SK-N-SH (cell line): ENCODE results near the gene EED. TPM values are rescaled to one million over a fixed set of nuclear protein-coding genes. Genes with fewer than 3 reads are reported as not detected.
"Not testable (repeated sequence)": the region's sequence is repeated elsewhere in the genome, so short reads cannot be mapped to it uniquely, and the experiment has no call there.

ENCODE experiments used
- CTCF ChIA-PET: fragments of 300-600, 350-600 bp; formaldehyde crosslinking; extraction: SDS; loops from one replicate; lab custom pipeline; 2021; lab: Yijun Ruan, JAX
- POLR2A ChIA-PET: fragments of 350-600 bp; sonication (Branson Sonifier 250); formaldehyde crosslinking; extraction: SDS; loops from one replicate; lab custom pipeline; 2020; ENCODE audit warnings: antibody characterized with exemption, inconsistent platforms; lab: Yijun Ruan, JAX
- DNase-seq: peaks from one replicate; pipeline ENCODE4 v3.0.0; 2012
- H2AFZ ChIP-seq: fragments of 200-600 bp; sonication (generic); 2 replicates; pipeline ENCODE4 v1.8.1; 2016; ENCODE audit warnings: antibody characterized with exemption, mild to moderate bottlenecking, low read depth
- H3F3A ChIP-seq: fragments of 200-600 bp; sonication (generic); replicated peaks from 2 replicates; pipeline ENCODE3; 2016; ENCODE audit warnings: antibody characterized with exemption, mild to moderate bottlenecking; ENCODE audit not compliant: insufficient read depth
- H3K27ac ChIP-seq, 2 experiments: fragments of 200-500 bp in 1 of 2; fragments of 200-600 bp in 1 of 2; sonication (Bioruptor generic) in 1 of 2; sonication (generic), shearing (Covaris generic) in 1 of 2; 2 replicates each; pipeline versions ENCODE4 v1.5.1 to v1.6.1; 2014 to 2016; ENCODE audit warnings: low read depth in 2 of 2, inconsistent platforms in 1 of 2, low read length in 1 of 2, mild to moderate bottlenecking in 1 of 2, mixed read lengths in 1 of 2
- H3K27me3 ChIP-seq: fragments of 200-600 bp; sonication (generic), shearing (Covaris generic); 2 replicates; pipeline ENCODE4 v1.6.1; 2016; ENCODE audit warnings: mixed run types; ENCODE audit not compliant: insufficient read depth
- H3K36me3 ChIP-seq, 2 experiments: fragments of 200-500 bp in 1 of 2; fragments of 200-600 bp in 1 of 2; sonication (Bioruptor generic) in 1 of 2; sonication (generic) in 1 of 2; replicated peaks in 1 of 2; 2 replicates each; pipeline versions ENCODE3 to v1.5.1; 2014 to 2016; ENCODE audit warnings: low read length in 1 of 2, mild to moderate bottlenecking in 1 of 2; ENCODE audit not compliant: insufficient read depth in 2 of 2, control insufficient read depth in 1 of 2
- H3K4me1 ChIP-seq, 2 experiments: fragments of 200-500 bp in 1 of 2; fragments of 200-600 bp in 1 of 2; sonication (Bioruptor generic) in 1 of 2; sonication (generic), shearing (Covaris generic) in 1 of 2; 2 replicates each; pipeline versions ENCODE4 v1.5.1 to v1.6.1; 2014 to 2016; ENCODE audit warnings: low read depth in 1 of 2, low read length in 1 of 2, mixed run types in 1 of 2; ENCODE audit not compliant: insufficient read depth in 2 of 2, control insufficient read depth in 1 of 2
- H3K4me2 ChIP-seq: fragments of 200-600 bp; sonication (generic), shearing (Covaris generic); 2 replicates; pipeline ENCODE4 v1.6.1; 2017; ENCODE audit warnings: mixed run types
- H3K4me3 ChIP-seq, 2 experiments: fragments of 200-500 bp in 1 of 2; fragments of 200-600 bp in 1 of 2; sonication (Bioruptor generic) in 1 of 2; sonication (generic), shearing (Covaris generic) in 1 of 2; 2 replicates each; pipeline versions ENCODE4 v1.5.1 to v1.8.1; 2014 to 2016; ENCODE audit warnings: low read depth in 2 of 2, inconsistent platforms in 1 of 2, low read length in 1 of 2, mild to moderate bottlenecking in 1 of 2, mixed read lengths in 1 of 2, moderate library complexity in 1 of 2
- H3K79me2 ChIP-seq: fragments of 200-600 bp; sonication (generic); 2 replicates; pipeline ENCODE4 v1.8.1; 2017; ENCODE audit warnings: mild to moderate bottlenecking; ENCODE audit not compliant: insufficient read depth
- H3K9ac ChIP-seq: fragments of 200-600 bp; sonication (generic); 2 replicates; pipeline ENCODE4 v1.6.1; 2017; ENCODE audit warnings: mixed run types
- H3K9me2 ChIP-seq: fragments of 200-600 bp; sonication (generic); 2 replicates; pipeline ENCODE4 v1.6.1; 2017; ENCODE audit warnings: mixed run types
- H3K9me3 ChIP-seq: fragments of 200-600 bp; sonication (generic); 2 replicates; pipeline ENCODE4 v1.6.1; 2017; ENCODE audit warnings: mixed run types, mild to moderate bottlenecking, moderate library complexity
- H4K20me1 ChIP-seq: fragments of 200-600 bp; sonication (generic); 2 replicates; pipeline ENCODE4 v1.6.1; 2017; ENCODE audit warnings: mild to moderate bottlenecking, mixed run types; ENCODE audit not compliant: insufficient read depth
- CHD2 ChIP-seq: fragments of 150-350 bp; IDR thresholded peaks from 2 replicates; pipeline ENCODE4 v1.6.1; 2018; ENCODE audit warnings: low read length; ENCODE audit not compliant: partially characterized antibody
- ELF1 ChIP-seq: IDR thresholded peaks from 2 replicates; pipeline ENCODE4 v1.4.0; 2012
- FOSL2 ChIP-seq: IDR thresholded peaks from 2 replicates; pipeline ENCODE4 v1.4.0; 2012; ENCODE audit warnings: low read depth, mild to moderate bottlenecking, moderate library complexity, borderline replicate concordance
- GABPA ChIP-seq: IDR thresholded peaks from 2 replicates; pipeline ENCODE4 v1.4.0; 2012; ENCODE audit warnings: low read depth, mild to moderate bottlenecking
- GATA2 ChIP-seq: sonication (generic); formaldehyde crosslinking; IDR thresholded peaks from 2 replicates; pipeline ENCODE4 v1.5.0; 2020; ENCODE audit warnings: mild to moderate bottlenecking, missing genetic modification reagents
- JUND ChIP-seq: IDR thresholded peaks from 2 replicates; pipeline ENCODE4 v1.4.0; 2012
- MEF2A ChIP-seq: IDR thresholded peaks from 2 replicates; pipeline ENCODE4 v1.4.0; 2012; ENCODE audit warnings: low read depth, borderline replicate concordance
- NFIC ChIP-seq: IDR thresholded peaks from 2 replicates; pipeline ENCODE4 v1.4.0; 2012; ENCODE audit warnings: borderline replicate concordance
- RCOR1 ChIP-seq: fragments of 150-350 bp; IDR thresholded peaks from 2 replicates; pipeline ENCODE4 v1.6.1; 2017; ENCODE audit warnings: antibody characterized with exemption, low read length
- RFX5 ChIP-seq: IDR thresholded peaks from 2 replicates; pipeline ENCODE4 v1.6.1; 2012; ENCODE audit warnings: mild to moderate bottlenecking, improper control_type of control experiment, low read length
- RXRA ChIP-seq: IDR thresholded peaks from 2 replicates; pipeline ENCODE4 v1.4.0; 2012; ENCODE audit warnings: low read depth, mild to moderate bottlenecking, borderline replicate concordance
- SMC3 ChIP-seq: IDR thresholded peaks from 2 replicates; pipeline ENCODE4 v1.6.1; 2012; ENCODE audit warnings: low read depth, low read length, improper control_type of control experiment
- WGBS: methylation state at CpG from one replicate; pipeline ENCODE4 v1.1.6; 2017; ENCODE audit warnings: low lambda C conversion rate; 5-methylcytosine and 5-hydroxymethylcytosine counted together
- polyA plus RNA-seq, 3 experiments: library from polyadenylated mRNA; depleted of rRNA; stranded (reverse); fragments of >200 nt; gene quantifications; 2 replicates each; pipeline ENCODE4 v1.2.3, GENCODE V29; 2012
- TF ChIP-seq, protein P1 (sequence below): IDR thresholded peaks from 2 replicates; pipeline ENCODE4; 2012
- TF ChIP-seq, protein P2 (sequence below): fragments of 150-350 bp; IDR thresholded peaks from 2 replicates; pipeline ENCODE4 v1.6.1; 2017; ENCODE audit warnings: antibody characterized with exemption, low read length, low read depth, borderline replicate concordance
- TF ChIP-seq, protein P3 (sequence below): IDR thresholded peaks from 2 replicates; pipeline ENCODE4 v1.4.0; 2012; ENCODE audit warnings: low read depth, borderline replicate concordance

The EED gene
- polyA plus RNA-seq, 1 of the 3 experiments (the other 2 are of a cell fraction): 12.8 TPM

DNA sequence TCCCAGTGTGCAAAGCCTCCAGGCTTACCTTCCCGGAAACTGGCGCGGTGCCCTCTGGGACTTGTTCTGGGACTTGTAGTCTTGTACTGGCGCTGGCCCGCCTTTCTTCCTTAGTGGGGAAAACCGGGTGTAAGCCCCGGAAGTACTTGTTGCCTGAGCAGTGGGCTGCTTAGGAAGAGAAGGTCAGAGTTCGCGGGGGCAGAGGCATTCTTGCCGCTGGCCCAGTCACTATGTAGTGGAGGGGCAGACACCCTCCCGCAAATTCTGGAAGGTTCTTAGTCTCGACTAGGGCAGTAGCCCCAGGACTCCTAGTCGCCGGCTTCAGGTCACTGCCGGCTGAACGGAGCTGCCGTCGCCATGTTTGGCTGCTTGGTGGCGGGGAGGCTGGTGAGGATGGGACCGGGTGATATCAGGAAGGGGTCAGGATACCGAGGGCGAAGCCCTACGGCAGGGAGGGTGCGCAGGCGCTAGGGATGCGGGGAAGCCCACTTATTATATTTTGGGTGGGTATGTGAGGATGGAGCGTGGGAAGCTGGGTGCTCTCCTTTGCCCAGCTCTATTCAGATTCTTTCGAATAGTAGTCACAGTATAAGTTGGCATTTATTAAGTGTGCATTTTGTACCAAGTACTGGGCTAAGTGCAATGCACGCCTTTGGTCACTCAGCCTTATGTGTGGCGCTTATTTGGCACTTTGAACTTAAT, 57.7 kb downstream of the EED start, which contains the start of gene HIKESHI (continued):
- TF ChIP-seq RXRA (no peak), NFIC (peak; percentile 61), CHD2 (peak; percentile 97)

DNA sequence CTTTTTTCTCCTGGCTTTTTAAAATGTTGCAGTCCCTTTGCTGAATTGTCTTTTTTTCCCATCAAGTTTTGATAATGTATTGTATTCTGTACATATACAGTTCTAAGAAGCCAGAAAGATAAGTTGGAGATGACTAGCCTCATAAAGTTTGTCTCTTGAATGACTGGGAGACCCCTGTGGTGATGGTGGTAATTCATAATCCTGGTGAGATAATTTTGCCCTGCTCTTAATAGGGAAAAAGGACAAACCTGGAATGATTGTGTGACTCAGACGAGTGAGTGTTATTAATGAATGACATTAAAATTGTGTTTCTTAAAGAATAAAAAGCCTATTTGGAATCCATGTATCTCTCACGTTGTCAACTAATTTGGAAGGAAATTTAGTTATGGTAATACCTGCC, 58.7 kb downstream of the EED start:
- 73% methylated on average over 2 of the region's 2 CpGs for WGBS
- H3K9me3 ChIP-seq: no peaks in the 10 kb centered on the region; the same call in 1 of the 2 replicates

DNA sequence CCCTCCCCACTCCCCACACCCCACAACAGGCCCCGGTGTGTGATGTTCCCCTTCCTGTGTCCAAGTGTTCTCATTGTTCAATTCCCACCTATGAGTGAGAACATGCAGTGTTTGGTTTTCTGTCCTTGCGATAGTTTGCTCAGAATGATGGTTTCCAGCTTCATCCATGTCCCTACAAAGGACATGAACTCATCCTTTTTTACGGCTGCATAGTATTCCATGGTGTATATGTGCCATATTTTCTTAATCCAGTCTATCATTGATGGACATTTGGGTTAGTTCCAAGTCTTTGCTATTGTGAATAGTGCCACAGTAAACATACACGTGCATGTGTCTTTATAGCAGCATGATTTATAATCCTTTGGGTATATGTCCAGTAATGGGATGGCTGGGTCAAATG, 64.2 kb downstream of the EED start:
- DNase-seq, H3K27ac ChIP-seq, H3K9ac ChIP-seq, H3K4me1 ChIP-seq, H3K4me2 ChIP-seq, H2AFZ ChIP-seq, H3K9me2 ChIP-seq, H3K27me3 ChIP-seq, H3K9me3 ChIP-seq, H3K4me3 ChIP-seq, H4K20me1 ChIP-seq, CTCF ChIA-PET, H3F3A ChIP-seq, POLR2A ChIA-PET: not testable (repeated sequence)
- Histone ChIP-seq H3K79me2 (peaks cover 58% of the 10 kb centered on the region), H3K36me3 (peaks cover 3 to 20% of the 10 kb centered on the region in 2 experiments)
- 95% methylated on average over 4 of the region's 4 CpGs for WGBS

More for the DNA sequence above, 58.7 kb downstream of the EED start:
- H3K9me2 ChIP-seq: no peaks in the 10 kb centered on the region
- H3K36me3 ChIP-seq: peaks cover 4 to 7% of the 10 kb centered on the region in 2 experiments
- H3K4me3 ChIP-seq: peak overlapping the region; percentile 83 to 91
- H3F3A ChIP-seq: peaks cover 8% of the 10 kb centered on the region
- H3K4me1 ChIP-seq: peaks cover 4 to 16% of the 10 kb centered on the region in 2 experiments; a peak in 2 of 4 replicates
- H3K4me2 ChIP-seq: peak overlapping the region; percentile 76
- CTCF ChIA-PET: no interaction called here
- POLR2A ChIA-PET: interaction anchor here (2.1 kb wide), 1 partner anchor 58 kb away, joined by 6 read pairs; the partner anchor contains the start of gene EED
- H4K20me1 ChIP-seq: no peaks in the 10 kb centered on the region
- no peaks in the 10 kb centered on the region for H3K27me3 ChIP-seq
- H3K27ac ChIP-seq: peak overlapping the region in 1 of 2 experiments; percentile 79; a peak in 2 of 4 replicates
- H2AFZ ChIP-seq: peak overlapping the region; percentile 91; the same call in 1 of the 2 replicates
- peak overlapping the region; percentile 86 for H3K9ac ChIP-seq
- no peak for TF ChIP-seq GABPA
- TF ChIP-seq, protein P1, sequence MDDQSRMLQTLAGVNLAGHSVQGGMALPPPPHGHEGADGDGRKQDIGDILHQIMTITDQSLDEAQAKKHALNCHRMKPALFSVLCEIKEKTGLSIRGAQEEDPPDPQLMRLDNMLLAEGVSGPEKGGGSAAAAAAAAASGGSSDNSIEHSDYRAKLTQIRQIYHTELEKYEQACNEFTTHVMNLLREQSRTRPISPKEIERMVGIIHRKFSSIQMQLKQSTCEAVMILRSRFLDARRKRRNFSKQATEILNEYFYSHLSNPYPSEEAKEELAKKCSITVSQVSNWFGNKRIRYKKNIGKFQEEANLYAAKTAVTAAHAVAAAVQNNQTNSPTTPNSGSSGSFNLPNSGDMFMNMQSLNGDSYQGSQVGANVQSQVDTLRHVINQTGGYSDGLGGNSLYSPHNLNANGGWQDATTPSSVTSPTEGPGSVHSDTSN: no peak
- peaks cover 41% of the 10 kb centered on the region for H3K79me2 ChIP-seq
- DNase-seq: no peak

DNA sequence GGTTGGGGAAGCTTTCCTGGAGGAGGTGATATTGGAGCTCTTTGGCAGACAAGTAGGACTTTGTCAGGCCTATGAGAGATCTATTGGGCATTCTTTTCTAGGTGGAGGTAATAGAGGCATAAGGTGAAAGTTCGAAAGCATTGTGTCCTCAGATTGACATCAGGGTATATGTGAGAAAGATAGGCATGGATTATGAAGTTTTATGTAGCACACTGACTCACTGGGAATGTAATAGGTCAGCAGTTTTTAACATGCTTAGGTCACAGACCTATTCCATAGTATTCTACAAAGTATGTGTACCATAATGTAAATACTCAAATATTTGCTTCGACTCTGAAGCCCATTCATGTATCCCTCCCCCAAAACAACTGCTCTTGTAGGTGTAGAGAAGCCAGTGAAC, 69.2 kb downstream of the EED start:
- no peak overlapping the region for H3K27ac ChIP-seq
- H3K9me3 ChIP-seq: no peaks in the 10 kb centered on the region
- ChIA-PET CTCF (no interaction called here), POLR2A (no interaction called here)
- H3K4me3 ChIP-seq: no peak overlapping the region
- H4K20me1 ChIP-seq: no peaks in the 10 kb centered on the region
- no peak for DNase-seq
- H3K4me1 ChIP-seq: no peaks in the 10 kb centered on the region
- no peak overlapping the region for H3K9ac ChIP-seq
- H3K27me3 ChIP-seq: no peaks in the 10 kb centered on the region
- peaks cover 41% of the 10 kb centered on the region for H3K79me2 ChIP-seq
- H3K4me2 ChIP-seq: no peak overlapping the region
- no peak overlapping the region for H2AFZ ChIP-seq
- H3K36me3 ChIP-seq: peaks cover 9 to 45% of the 10 kb centered on the region in 2 experiments
- WGBS: 92% methylated on average over 2 of the region's 2 CpGs
- H3F3A ChIP-seq: no peaks in the 10 kb centered on the region
- no peaks in the 10 kb centered on the region for H3K9me2 ChIP-seq
- TF ChIP-seq MEF2A: no peak
- TF ChIP-seq JUND: no peak
- no peak for TF ChIP-seq ELF1
- TF ChIP-seq, protein P2, sequence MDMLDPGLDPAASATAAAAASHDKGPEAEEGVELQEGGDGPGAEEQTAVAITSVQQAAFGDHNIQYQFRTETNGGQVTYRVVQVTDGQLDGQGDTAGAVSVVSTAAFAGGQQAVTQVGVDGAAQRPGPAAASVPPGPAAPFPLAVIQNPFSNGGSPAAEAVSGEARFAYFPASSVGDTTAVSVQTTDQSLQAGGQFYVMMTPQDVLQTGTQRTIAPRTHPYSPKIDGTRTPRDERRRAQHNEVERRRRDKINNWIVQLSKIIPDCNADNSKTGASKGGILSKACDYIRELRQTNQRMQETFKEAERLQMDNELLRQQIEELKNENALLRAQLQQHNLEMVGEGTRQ: no peak
- no peak for TF ChIP-seq SMC3
- no peak for TF ChIP-seq GATA2 (CRISPR knock-in tag)
- TF ChIP-seq, protein P3, sequence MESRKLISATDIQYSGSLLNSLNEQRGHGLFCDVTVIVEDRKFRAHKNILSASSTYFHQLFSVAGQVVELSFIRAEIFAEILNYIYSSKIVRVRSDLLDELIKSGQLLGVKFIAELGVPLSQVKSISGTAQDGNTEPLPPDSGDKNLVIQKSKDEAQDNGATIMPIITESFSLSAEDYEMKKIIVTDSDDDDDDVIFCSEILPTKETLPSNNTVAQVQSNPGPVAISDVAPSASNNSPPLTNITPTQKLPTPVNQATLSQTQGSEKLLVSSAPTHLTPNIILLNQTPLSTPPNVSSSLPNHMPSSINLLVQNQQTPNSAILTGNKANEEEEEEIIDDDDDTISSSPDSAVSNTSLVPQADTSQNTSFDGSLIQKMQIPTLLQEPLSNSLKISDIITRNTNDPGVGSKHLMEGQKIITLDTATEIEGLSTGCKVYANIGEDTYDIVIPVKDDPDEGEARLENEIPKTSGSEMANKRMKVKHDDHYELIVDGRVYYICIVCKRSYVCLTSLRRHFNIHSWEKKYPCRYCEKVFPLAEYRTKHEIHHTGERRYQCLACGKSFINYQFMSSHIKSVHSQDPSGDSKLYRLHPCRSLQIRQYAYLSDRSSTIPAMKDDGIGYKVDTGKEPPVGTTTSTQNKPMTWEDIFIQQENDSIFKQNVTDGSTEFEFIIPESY: no peak
- TF ChIP-seq RFX5: no peak
- TF ChIP-seq FOSL2: no peak
- TF ChIP-seq RCOR1: no peak
